ENCODE data around the gene NAXE.

NAXE gene

DNA sequence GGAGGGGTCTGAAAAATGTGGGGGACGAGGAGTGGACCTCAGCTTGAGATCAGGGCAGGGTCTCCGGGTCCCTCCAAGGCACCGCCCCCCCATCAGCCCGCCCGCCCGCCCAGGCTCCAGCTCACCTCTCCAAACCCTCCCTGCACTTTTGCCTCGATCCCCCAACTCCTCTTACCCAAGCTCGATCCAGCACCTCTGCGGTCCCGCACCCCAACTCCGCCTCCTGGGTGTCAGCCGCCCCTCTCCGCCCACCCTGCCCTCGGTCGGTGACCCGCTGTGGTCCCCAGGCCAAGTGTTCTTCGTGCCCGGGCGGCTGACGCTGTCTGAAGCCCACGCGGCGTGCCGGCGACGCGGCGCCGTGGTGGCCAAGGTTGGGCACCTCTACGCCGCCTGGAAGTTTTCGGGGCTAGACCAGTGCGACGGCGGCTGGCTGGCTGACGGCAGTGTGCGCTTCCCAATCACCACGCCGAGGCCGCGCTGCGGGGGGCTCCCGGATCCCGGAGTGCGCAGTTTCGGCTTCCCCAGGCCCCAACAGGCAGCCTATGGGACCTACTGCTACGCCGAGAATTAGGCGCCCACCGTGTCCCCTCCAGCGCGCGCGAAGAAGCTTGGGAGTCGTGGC, 33.3 kb downstream of the NAXE start:
- Histone ChIP-seq H3F3A (ENCODE audit: control insufficient read depth, insufficient read depth) (peaks cover 14% of the 10 kb centered on the region), H3K27me3 (ENCODE audit: control insufficient read depth, low read length) (peaks cover 42% of the 10 kb centered on the region), H3K9me2 (replicated peaks; ENCODE audit: control insufficient read depth, low read length) (no peaks in the 10 kb centered on the region), H3K4me3 (ENCODE audit: low read length) (no peak overlapping the region), H3K4me2 (ENCODE audit: low read length) (peak overlapping the region; percentile 65), H4K20me1 (ENCODE audit: control insufficient read depth, insufficient read depth, low read depth, low read length) (no peaks in the 10 kb centered on the region), H3K27ac (ENCODE audit: low read depth, low read length) (no peak overlapping the region), H3K79me2 (ENCODE audit: control insufficient read depth, low read length) (no peaks in the 10 kb centered on the region), H3K36me3 (ENCODE audit: control insufficient read depth, low read length) (no peaks in the 10 kb centered on the region), H3K4me1 (ENCODE audit: control insufficient read depth, low read length) (peaks cover 50% of the 10 kb centered on the region), H3K9me3 (ENCODE audit: control insufficient read depth, insufficient read depth, low read length) (no peaks in the 10 kb centered on the region)
- TF ChIP-seq, protein P1, sequence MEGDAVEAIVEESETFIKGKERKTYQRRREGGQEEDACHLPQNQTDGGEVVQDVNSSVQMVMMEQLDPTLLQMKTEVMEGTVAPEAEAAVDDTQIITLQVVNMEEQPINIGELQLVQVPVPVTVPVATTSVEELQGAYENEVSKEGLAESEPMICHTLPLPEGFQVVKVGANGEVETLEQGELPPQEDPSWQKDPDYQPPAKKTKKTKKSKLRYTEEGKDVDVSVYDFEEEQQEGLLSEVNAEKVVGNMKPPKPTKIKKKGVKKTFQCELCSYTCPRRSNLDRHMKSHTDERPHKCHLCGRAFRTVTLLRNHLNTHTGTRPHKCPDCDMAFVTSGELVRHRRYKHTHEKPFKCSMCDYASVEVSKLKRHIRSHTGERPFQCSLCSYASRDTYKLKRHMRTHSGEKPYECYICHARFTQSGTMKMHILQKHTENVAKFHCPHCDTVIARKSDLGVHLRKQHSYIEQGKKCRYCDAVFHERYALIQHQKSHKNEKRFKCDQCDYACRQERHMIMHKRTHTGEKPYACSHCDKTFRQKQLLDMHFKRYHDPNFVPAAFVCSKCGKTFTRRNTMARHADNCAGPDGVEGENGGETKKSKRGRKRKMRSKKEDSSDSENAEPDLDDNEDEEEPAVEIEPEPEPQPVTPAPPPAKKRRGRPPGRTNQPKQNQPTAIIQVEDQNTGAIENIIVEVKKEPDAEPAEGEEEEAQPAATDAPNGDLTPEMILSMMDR (IDR thresholded peaks at IDR 0.05; ENCODE audit: low read depth, low read length, poor library complexity, severe bottlenecking), result no peak
- TF ChIP-seq EZH2phosphoT487 (IDR thresholded peaks at IDR 0.05; ENCODE audit: borderline replicate concordance, low read length), result no peak

DNA sequence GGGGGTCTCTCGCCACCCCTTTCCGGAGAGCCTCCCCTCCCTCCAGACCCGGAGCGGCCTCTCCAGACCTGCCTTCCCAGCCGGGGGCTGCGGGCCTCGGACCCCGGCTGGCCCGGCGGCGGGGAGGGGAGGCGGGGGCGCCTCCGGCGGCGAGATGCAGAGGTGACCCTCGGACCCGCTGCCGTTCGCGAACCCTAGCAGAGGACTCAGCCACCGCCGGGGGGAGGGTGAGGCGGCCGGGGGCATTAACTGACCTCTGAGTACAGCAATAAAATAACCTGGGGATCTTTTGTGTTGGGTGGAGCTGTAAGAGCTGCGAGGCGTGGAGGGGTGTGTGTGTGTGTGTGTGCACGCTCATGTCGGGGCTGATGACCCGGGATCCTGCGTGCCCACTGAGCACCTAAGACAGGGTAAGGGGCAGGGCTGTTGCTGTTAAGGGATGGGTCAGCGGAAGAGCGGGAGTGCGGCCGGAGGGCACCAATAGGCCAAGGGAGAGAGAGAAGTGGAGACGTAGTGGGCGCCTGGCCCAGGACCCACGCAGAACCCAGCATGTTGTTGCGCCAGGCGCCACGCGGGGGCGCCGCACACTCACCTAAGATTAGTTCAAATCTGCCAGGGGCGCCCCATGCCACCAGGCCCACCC, 34.0 kb downstream of the NAXE start:
- peak; percentile 82; the same call in 1 of the 2 replicates for TF ChIP-seq EZH2phosphoT487 (IDR thresholded peaks at IDR 0.05; ENCODE audit: borderline replicate concordance, low read length)
- TF ChIP-seq, protein P1 (IDR thresholded peaks at IDR 0.05; ENCODE audit: low read depth, low read length, poor library complexity, severe bottlenecking), result peak; percentile 96
- Histone ChIP-seq H3K79me2 (ENCODE audit: control insufficient read depth, low read length) (no peaks in the 10 kb centered on the region), H3K4me1 (ENCODE audit: control insufficient read depth, low read length) (peaks cover 56% of the 10 kb centered on the region), H3K4me2 (ENCODE audit: low read length) (peak overlapping the region; percentile 65), H4K20me1 (ENCODE audit: control insufficient read depth, insufficient read depth, low read depth, low read length) (no peaks in the 10 kb centered on the region), H3K27me3 (ENCODE audit: control insufficient read depth, low read length) (peaks cover 36% of the 10 kb centered on the region), H3K27ac (ENCODE audit: low read depth, low read length) (no peak overlapping the region), H3K9me2 (replicated peaks; ENCODE audit: control insufficient read depth, low read length) (no peaks in the 10 kb centered on the region), H3F3A (ENCODE audit: control insufficient read depth, insufficient read depth) (peaks cover 14% of the 10 kb centered on the region), H3K36me3 (ENCODE audit: control insufficient read depth, low read length) (no peaks in the 10 kb centered on the region), H3K9me3 (ENCODE audit: control insufficient read depth, insufficient read depth, low read length) (no peaks in the 10 kb centered on the region), H3K4me3 (ENCODE audit: low read length) (no peak overlapping the region)

DNA sequence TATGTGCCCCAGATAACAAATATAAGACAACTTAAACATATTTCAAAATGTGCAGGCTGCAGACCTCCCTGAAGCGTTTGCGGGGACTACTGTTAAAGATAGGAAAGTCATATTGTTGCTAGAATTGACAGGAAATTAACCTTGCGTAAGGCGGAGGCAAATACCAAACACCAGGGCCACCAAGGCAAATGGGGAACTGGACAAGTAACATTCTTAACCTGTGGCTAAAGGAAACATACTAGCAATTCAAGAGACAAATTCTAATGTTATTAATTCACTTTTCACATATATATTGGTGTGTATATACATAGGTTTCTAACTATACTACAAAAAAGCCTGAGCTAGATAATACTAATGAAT, 34.5 kb downstream of the NAXE start:
- H3K27me3 ChIP-seq (ENCODE audit: control insufficient read depth, low read length), result peaks cover 32% of the 10 kb centered on the region
- no peak for TF ChIP-seq EZH2phosphoT487 (IDR thresholded peaks at IDR 0.05; ENCODE audit: borderline replicate concordance, low read length)
- TF ChIP-seq, protein P1 (IDR thresholded peaks at IDR 0.05; ENCODE audit: low read depth, low read length, poor library complexity, severe bottlenecking), result peak; percentile 5

More for the DNA sequence above, 34.5 kb downstream of the NAXE start:
- Histone ChIP-seq H3K4me1 (ENCODE audit: control insufficient read depth, low read length) (peaks cover 61% of the 10 kb centered on the region), H3F3A (ENCODE audit: control insufficient read depth, insufficient read depth) (peaks cover 14% of the 10 kb centered on the region), H4K20me1 (ENCODE audit: control insufficient read depth, insufficient read depth, low read depth, low read length) (no peaks in the 10 kb centered on the region), H3K27ac (ENCODE audit: low read depth, low read length) (no peak overlapping the region), H3K4me2 (ENCODE audit: low read length) (no peak overlapping the region), H3K9me3 (ENCODE audit: control insufficient read depth, insufficient read depth, low read length) (no peaks in the 10 kb centered on the region), H3K36me3 (ENCODE audit: control insufficient read depth, low read length) (no peaks in the 10 kb centered on the region), H3K79me2 (ENCODE audit: control insufficient read depth, low read length) (no peaks in the 10 kb centered on the region), H3K4me3 (ENCODE audit: low read length) (no peak overlapping the region), H3K9me2 (replicated peaks; ENCODE audit: control insufficient read depth, low read length) (no peaks in the 10 kb centered on the region)

Measured in DOHH2 (cell line).